RWPE2 (cell line): ENCODE results near the gene NUP85.

Source experiments
- ATAC-seq: fragments of 200-7000 bp; cut with Tn5 transposase; 3 replicates; pipeline ENCODE4 v1.9.1; 2021; ENCODE audit warnings: low read depth
- DNase-seq: peaks from one replicate; pipeline ENCODE4 v3.0.0-alpha.2; 2020; ENCODE audit warnings: low spot score
- H3K27ac ChIP-seq: fragments of 450-650 bp; 2 replicates; pipeline ENCODE4 v1.5.1; 2017; ENCODE audit warnings: mild to moderate bottlenecking; ENCODE audit not compliant: poor library complexity, severe bottlenecking
- H3K27me3 ChIP-seq: fragments of 250-450 bp; sonication (Bioruptor Pico); 2 replicates; pipeline ENCODE4 v1.5.1; 2021; ENCODE audit warnings: mild to moderate bottlenecking, moderate library complexity; ENCODE audit not compliant: insufficient read depth, poor library complexity, severe bottlenecking
- H3K36me3 ChIP-seq: fragments of 250-450 bp; sonication (Bioruptor Pico); 2 replicates; pipeline ENCODE4 v1.5.1; 2020; ENCODE audit warnings: low read depth, mild to moderate bottlenecking, moderate library complexity
- H3K4me1 ChIP-seq: fragments of 250-450 bp; sonication (Bioruptor Pico); 2 replicates; pipeline ENCODE4 v1.5.1; 2021; ENCODE audit warnings: mild to moderate bottlenecking, moderate library complexity; ENCODE audit not compliant: insufficient read depth, poor library complexity, severe bottlenecking
- H3K4me3 ChIP-seq: fragments of 250-450 bp; sonication (Bioruptor Pico); 2 replicates; pipeline ENCODE4 v1.5.1; 2021; ENCODE audit warnings: mild to moderate bottlenecking, moderate library complexity; ENCODE audit not compliant: severe bottlenecking
- H3K9me3 ChIP-seq: fragments of 250-450 bp; sonication (Bioruptor Pico); 2 replicates; pipeline ENCODE4 v1.5.1; 2021; ENCODE audit warnings: mild to moderate bottlenecking, moderate library complexity; ENCODE audit not compliant: severe bottlenecking
- TF ChIP-seq, protein P1 (sequence below): fragments of 450-650 bp; IDR thresholded peaks from one replicate; pipeline ENCODE4 v1.5.1; 2017; ENCODE audit warnings: mild to moderate bottlenecking, moderate library complexity; ENCODE audit not compliant: poor library complexity, severe bottlenecking

NUP85 gene

DNA sequence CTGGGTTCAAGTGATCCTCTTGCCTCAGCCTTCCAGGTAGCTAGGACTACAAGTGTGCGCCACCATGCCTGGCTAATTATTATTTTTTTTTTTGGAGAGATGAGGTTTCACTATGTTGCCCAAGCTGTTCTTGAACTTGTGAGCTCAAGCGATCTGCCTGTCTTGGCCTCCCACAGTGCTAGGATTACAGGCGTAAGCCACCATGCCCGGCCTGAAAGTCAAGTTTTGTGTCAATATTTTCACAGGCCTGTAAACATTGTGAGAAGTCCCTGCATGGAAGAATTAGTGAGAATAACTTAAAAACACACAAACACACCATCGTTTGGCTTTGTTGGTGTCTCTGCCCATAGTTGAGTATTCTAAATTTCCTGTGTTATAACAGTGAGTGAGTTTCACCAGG, 22.2 kb downstream of the NUP85 start:
- Histone ChIP-seq H3K27ac (no peak overlapping the region), H3K36me3 (peaks cover 92% of the 10 kb centered on the region), H3K4me1 (no peaks in the 10 kb centered on the region), H3K27me3 (no peaks in the 10 kb centered on the region), H3K9me3 (no peaks in the 10 kb centered on the region), H3K4me3 (no peak overlapping the region)
- DNase-seq (no peak), ATAC-seq (no peak)
- TF ChIP-seq, protein P1, sequence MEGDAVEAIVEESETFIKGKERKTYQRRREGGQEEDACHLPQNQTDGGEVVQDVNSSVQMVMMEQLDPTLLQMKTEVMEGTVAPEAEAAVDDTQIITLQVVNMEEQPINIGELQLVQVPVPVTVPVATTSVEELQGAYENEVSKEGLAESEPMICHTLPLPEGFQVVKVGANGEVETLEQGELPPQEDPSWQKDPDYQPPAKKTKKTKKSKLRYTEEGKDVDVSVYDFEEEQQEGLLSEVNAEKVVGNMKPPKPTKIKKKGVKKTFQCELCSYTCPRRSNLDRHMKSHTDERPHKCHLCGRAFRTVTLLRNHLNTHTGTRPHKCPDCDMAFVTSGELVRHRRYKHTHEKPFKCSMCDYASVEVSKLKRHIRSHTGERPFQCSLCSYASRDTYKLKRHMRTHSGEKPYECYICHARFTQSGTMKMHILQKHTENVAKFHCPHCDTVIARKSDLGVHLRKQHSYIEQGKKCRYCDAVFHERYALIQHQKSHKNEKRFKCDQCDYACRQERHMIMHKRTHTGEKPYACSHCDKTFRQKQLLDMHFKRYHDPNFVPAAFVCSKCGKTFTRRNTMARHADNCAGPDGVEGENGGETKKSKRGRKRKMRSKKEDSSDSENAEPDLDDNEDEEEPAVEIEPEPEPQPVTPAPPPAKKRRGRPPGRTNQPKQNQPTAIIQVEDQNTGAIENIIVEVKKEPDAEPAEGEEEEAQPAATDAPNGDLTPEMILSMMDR: no peak

GRCh38 chr17:75228305-75228704, 22.8 kb downstream of the NUP85 start:
- ATAC-seq (no peak), DNase-seq (no peak)
- Histone ChIP-seq H3K27ac (no peak overlapping the region), H3K36me3 (peaks cover 90% of the 10 kb centered on the region), H3K4me3 (no peak overlapping the region), H3K4me1 (no peaks in the 10 kb centered on the region), H3K9me3 (no peaks in the 10 kb centered on the region), H3K27me3 (no peaks in the 10 kb centered on the region)
- TF ChIP-seq, protein P1: no peak

DNA sequence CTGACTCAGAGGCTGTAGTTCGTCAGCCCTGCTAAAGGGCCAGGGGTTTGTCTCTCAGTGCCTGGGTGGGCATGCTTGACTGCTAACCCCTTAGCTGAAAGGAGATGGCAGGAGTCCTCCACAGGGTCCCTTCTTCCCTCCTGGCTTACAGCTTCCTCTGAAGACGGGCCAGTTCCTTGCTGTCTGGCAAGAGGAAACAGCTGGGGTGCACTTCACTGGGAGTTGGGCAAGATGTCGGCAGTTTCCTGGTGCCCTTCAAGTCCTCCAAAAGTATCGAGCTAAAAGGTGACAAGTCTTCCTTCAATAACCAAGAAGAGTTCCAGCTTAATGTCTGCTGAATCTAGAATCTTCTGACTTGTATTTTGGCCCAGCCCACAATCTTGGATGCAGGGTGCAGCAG, 23.4 kb downstream of the NUP85 start:
- ATAC-seq (no peak), DNase-seq (no peak)
- Histone ChIP-seq H3K4me1 (no peaks in the 10 kb centered on the region), H3K27me3 (no peaks in the 10 kb centered on the region), H3K4me3 (no peak overlapping the region), H3K27ac (no peak overlapping the region), H3K36me3 (peaks cover 90% of the 10 kb centered on the region), H3K9me3 (no peaks in the 10 kb centered on the region)
- TF ChIP-seq, protein P1: no peak

- Histone ChIP-seq H3K27ac (no peak overlapping the region), H3K27me3 (no peaks in the 10 kb centered on the region), H3K9me3 (no peaks in the 10 kb centered on the region), H3K4me3 (no peak overlapping the region), H3K4me1 (no peaks in the 10 kb centered on the region), H3K36me3 (peaks cover 90% of the 10 kb centered on the region)
- DNase-seq (no peak), ATAC-seq (no peak)
- TF ChIP-seq, protein P1: no peak
Measured at GRCh38 chr17:75231071-75231470, 25.6 kb downstream of the NUP85 start.

DNA sequence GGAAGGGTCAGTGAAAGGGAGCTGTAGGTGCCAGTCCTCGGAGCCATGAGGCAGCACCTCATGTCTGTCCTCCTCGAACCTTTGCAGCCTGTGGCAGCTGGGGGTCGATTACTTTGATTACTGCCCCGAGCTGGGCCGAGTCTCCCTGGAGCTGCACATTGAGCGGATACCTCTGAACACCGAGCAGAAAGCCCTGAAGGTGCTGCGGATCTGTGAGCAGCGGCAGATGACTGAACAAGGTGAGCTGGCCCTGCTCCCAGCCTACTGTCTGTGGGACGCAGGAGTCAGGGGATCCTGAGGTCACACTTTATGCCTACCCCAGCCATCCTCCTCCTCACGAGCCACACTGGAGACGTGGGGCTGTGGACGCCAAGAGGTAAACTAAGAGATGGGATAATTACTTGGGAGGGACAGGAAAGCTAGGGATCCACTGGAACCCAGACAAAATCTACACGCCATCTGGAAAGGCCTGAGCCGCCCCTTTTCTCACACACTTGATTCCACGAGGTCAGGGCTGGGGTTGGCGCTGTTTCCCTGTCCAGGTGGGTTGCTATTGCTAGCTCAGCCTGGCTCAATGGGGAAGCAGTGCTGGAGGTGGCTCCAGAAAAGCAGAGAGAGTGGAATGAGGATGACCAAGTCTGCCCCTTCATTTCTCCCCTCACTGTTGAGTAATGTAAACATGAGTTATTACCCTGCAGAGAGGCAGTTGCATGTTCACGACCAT, 26.4 kb downstream of the NUP85 start:
- Histone ChIP-seq H3K4me1 (no peaks in the 10 kb centered on the region), H3K4me3 (no peak overlapping the region), H3K27me3 (no peaks in the 10 kb centered on the region), H3K36me3 (peaks cover 90% of the 10 kb centered on the region), H3K27ac (no peak overlapping the region), H3K9me3 (no peaks in the 10 kb centered on the region)
- TF ChIP-seq, protein P1: no peak
- DNase-seq (no peak), ATAC-seq (no peak)
